ENCODE measurements around the gene POLR2E. TPM values are rescaled to one million over a fixed set of nuclear protein-coding genes. Genes with fewer than 3 reads are reported as not detected.

Gene POLR2E
- total and polyA plus RNA-seq, 2 of the 13 experiments (the other 11 are each of a cell fraction or from before 2014, with no cell fraction given): 140 to 272 TPM

GRCh38 chr19:1064661-1065605 lies 30.2 kb downstream of the POLR2E start (continued):
- peak; percentile 58 for TF ChIP-seq ZFX (CRISPR knock-in tag; IDR thresholded peaks at IDR 0.05; ENCODE audit: low read depth)
- TF ChIP-seq E2F5 (CRISPR knock-in tag; conservative IDR thresholded peaks at IDR 0.05): no peak
- no peak for TF ChIP-seq KLF13 (CRISPR knock-in tag; IDR thresholded peaks at IDR 0.05)
- TF ChIP-seq PPARG (CRISPR knock-in tag; conservative IDR thresholded peaks at IDR 0.05): no peak
- TF ChIP-seq ETV5 (CRISPR knock-in tag; IDR thresholded peaks at IDR 0.05; ENCODE audit: borderline replicate concordance): peak; percentile 25; the same call in 1 of the 2 replicates
- TF ChIP-seq, protein P1, sequence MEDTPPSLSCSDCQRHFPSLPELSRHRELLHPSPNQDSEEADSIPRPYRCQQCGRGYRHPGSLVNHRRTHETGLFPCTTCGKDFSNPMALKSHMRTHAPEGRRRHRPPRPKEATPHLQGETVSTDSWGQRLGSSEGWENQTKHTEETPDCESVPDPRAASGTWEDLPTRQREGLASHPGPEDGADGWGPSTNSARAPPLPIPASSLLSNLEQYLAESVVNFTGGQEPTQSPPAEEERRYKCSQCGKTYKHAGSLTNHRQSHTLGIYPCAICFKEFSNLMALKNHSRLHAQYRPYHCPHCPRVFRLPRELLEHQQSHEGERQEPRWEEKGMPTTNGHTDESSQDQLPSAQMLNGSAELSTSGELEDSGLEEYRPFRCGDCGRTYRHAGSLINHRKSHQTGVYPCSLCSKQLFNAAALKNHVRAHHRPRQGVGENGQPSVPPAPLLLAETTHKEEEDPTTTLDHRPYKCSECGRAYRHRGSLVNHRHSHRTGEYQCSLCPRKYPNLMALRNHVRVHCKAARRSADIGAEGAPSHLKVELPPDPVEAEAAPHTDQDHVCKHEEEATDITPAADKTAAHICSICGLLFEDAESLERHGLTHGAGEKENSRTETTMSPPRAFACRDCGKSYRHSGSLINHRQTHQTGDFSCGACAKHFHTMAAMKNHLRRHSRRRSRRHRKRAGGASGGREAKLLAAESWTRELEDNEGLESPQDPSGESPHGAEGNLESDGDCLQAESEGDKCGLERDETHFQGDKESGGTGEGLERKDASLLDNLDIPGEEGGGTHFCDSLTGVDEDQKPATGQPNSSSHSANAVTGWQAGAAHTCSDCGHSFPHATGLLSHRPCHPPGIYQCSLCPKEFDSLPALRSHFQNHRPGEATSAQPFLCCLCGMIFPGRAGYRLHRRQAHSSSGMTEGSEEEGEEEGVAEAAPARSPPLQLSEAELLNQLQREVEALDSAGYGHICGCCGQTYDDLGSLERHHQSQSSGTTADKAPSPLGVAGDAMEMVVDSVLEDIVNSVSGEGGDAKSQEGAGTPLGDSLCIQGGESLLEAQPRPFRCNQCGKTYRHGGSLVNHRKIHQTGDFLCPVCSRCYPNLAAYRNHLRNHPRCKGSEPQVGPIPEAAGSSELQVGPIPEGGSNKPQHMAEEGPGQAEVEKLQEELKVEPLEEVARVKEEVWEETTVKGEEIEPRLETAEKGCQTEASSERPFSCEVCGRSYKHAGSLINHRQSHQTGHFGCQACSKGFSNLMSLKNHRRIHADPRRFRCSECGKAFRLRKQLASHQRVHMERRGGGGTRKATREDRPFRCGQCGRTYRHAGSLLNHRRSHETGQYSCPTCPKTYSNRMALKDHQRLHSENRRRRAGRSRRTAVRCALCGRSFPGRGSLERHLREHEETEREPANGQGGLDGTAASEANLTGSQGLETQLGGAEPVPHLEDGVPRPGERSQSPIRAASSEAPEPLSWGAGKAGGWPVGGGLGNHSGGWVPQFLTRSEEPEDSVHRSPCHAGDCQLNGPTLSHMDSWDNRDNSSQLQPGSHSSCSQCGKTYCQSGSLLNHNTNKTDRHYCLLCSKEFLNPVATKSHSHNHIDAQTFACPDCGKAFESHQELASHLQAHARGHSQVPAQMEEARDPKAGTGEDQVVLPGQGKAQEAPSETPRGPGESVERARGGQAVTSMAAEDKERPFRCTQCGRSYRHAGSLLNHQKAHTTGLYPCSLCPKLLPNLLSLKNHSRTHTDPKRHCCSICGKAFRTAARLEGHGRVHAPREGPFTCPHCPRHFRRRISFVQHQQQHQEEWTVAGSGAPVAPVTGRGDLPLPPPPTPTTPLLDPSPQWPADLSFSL (CRISPR knock-in tag; IDR thresholded peaks at IDR 0.05): no peak
- TF ChIP-seq SALL1 (CRISPR knock-in tag; IDR thresholded peaks at IDR 0.05): peak; percentile 67
- TF ChIP-seq, protein P2, sequence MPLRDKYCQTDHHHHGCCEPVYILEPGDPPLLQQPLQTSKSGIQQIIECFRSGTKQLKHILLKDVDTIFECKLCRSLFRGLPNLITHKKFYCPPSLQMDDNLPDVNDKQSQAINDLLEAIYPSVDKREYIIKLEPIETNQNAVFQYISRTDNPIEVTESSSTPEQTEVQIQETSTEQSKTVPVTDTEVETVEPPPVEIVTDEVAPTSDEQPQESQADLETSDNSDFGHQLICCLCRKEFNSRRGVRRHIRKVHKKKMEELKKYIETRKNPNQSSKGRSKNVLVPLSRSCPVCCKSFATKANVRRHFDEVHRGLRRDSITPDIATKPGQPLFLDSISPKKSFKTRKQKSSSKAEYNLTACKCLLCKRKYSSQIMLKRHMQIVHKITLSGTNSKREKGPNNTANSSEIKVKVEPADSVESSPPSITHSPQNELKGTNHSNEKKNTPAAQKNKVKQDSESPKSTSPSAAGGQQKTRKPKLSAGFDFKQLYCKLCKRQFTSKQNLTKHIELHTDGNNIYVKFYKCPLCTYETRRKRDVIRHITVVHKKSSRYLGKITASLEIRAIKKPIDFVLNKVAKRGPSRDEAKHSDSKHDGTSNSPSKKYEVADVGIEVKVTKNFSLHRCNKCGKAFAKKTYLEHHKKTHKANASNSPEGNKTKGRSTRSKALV (CRISPR knock-in tag; IDR thresholded peaks at IDR 0.05): peak; percentile 100
- TF ChIP-seq HNF1B (CRISPR knock-in tag; IDR thresholded peaks at IDR 0.05): peak; percentile 17; the same call in 1 of the 2 replicates
- TF ChIP-seq TBX2 (CRISPR knock-in tag; IDR thresholded peaks at IDR 0.05; ENCODE audit: borderline replicate concordance): 0 out of 2 replicates have a peak, but pooled peaks have one; percentile 42
- peak; percentile 23 for TF ChIP-seq RXRA (CRISPR knock-in tag; IDR thresholded peaks at IDR 0.05)
